Lung (tissue), 12 donors: ENCODE data around the gene BUB3. TPM values are rescaled to one million over a fixed set of nuclear protein-coding genes. Genes with fewer than 3 reads are reported as not detected.

Experiments used
- ATAC-seq: fragments of 200-7000 bp; cut with Tn5 transposase; one replicate; pipeline ENCODE4 v1.9.1; 2020; ENCODE audit warnings: moderate number of reproducible peaks; ENCODE audit not compliant: insufficient read depth, low FRiP score
- DNase-seq, 3 donors: peaks; one replicate each; pipeline ENCODE4 v3.0.0-alpha.2; 2013 to 2017
- H3K27ac ChIP-seq, 2 donors: one replicate each; pipeline ENCODE4 v1.5.1; 2013; ENCODE audit warnings: mild to moderate bottlenecking in 2 of 2, moderate library complexity in 2 of 2, control low read depth in 1 of 2, inconsistent platforms in 1 of 2, low read depth in 1 of 2, low read length in 1 of 2
- H3K27me3 ChIP-seq, 3 donors: one replicate each; pipeline ENCODE4 v1.5.1; 2013; ENCODE audit warnings: low read length in 2 of 3; ENCODE audit not compliant: control insufficient read depth in 3 of 3, insufficient read depth in 3 of 3
- H3K36me3 ChIP-seq, 4 donors: one replicate each; pipeline ENCODE4 v1.5.1; 2013; ENCODE audit warnings: low read length in 4 of 4, mild to moderate bottlenecking in 1 of 4, moderate library complexity in 1 of 4; ENCODE audit not compliant: control insufficient read depth in 4 of 4, insufficient read depth in 4 of 4
- H3K4me1 ChIP-seq, 5 donors: one replicate each; pipeline ENCODE4 v1.5.1; 2013; ENCODE audit warnings: low read length in 5 of 5, mild to moderate bottlenecking in 2 of 5, moderate library complexity in 1 of 5; ENCODE audit not compliant: control insufficient read depth in 5 of 5, insufficient read depth in 5 of 5
- H3K4me3 ChIP-seq: one replicate; pipeline ENCODE4 v1.5.1; 2013; ENCODE audit warnings: mild to moderate bottlenecking, control low read depth, moderate library complexity
- H3K9ac ChIP-seq, 2 donors: one replicate each; pipeline ENCODE4 v1.5.1; 2013; ENCODE audit warnings: low read length in 2 of 2, control low read depth in 1 of 2; ENCODE audit not compliant: insufficient read depth in 1 of 2
- H3K9me3 ChIP-seq, 4 donors: one replicate each; pipeline ENCODE4 v1.5.1; 2013; ENCODE audit warnings: low read length in 3 of 4, mild to moderate bottlenecking in 1 of 4, moderate library complexity in 1 of 4; ENCODE audit not compliant: control insufficient read depth in 4 of 4, insufficient read depth in 3 of 4
- CTCF ChIP-seq: IDR thresholded peaks from 2 replicates; pipeline ENCODE4 v1.5.1; 2012; ENCODE audit warnings: mild to moderate bottlenecking; ENCODE audit errors: control extremely low read depth, extremely low read depth
- WGBS, 2 donors: extraction: QIAGEN DNeasy Blood & Tissue Kit; methylation state at CpG; one replicate each; pipeline ENCODE4 v1.1.7; 2013; 5-methylcytosine and 5-hydroxymethylcytosine counted together
- polyA plus RNA-seq, 2 donors: library from polyadenylated mRNA; stranded (reverse); fragments of 200-250 nt; gene quantifications; one replicate each; pipeline ENCODE4 v1.2.1, GENCODE V29; 2013
- total RNA-seq, 2 donors: library from RNA; depleted of rRNA in 1 of 2; stranded (reverse); fragments of >200 nt in 1 of 2; gene quantifications; one replicate each; pipeline ENCODE4 v1.2.1, GENCODE V29; 2014 to 2021
- donor health status: control.
- donor health status: control.
- donor health status: Bipolar disorder and iron deficiency.
- donor health status: healthy.
- donor health status: DM: yes; HTN: yes; CAD: no.

The BUB3 gene
- total and polyA plus RNA-seq, 4 donors: 35.4 to 114 (median 64.1) TPM

- H3K9ac ChIP-seq: no peak overlapping the region
- no peak overlapping the region for H3K27ac ChIP-seq
- DNase-seq (no peak), ATAC-seq (no peak)
- no peaks in the 10 kb centered on the region for H3K36me3 ChIP-seq
- 2 to 3% methylated on average over 31 to 33 of the region's 33 CpGs for WGBS, 2 donors
- peaks cover 0 to 12% (median 4%) of the 10 kb centered on the region in 5 donors for H3K4me1 ChIP-seq
- peaks cover 5 to 97% (median 94%) of the 10 kb centered on the region in 3 donors for H3K27me3 ChIP-seq
- peaks cover 0 to 10% (median 0%) of the 10 kb centered on the region in 4 donors for H3K9me3 ChIP-seq
- H3K4me3 ChIP-seq: no peak overlapping the region
- no peak for TF ChIP-seq CTCF
Observed at GRCh38 chr10:123142701-123143161, 11.5 kb upstream of the BUB3 start.

- Histone ChIP-seq H3K36me3 (no peaks in the 10 kb centered on the region), H3K4me1 (peaks cover 0 to 14% (median 4%) of the 10 kb centered on the region in 5 donors), H3K9ac (no peak overlapping the region), H3K9me3 (peaks cover 0 to 10% (median 0%) of the 10 kb centered on the region in 4 donors), H3K4me3 (no peak overlapping the region), H3K27ac (no peak overlapping the region), H3K27me3 (peaks cover 10 to 96% (median 88%) of the 10 kb centered on the region in 3 donors)
- WGBS, 2 donors: 5 to 6% methylated on average over 33 of the region's 33 CpGs
- ATAC-seq: no peak
- no peak for TF ChIP-seq CTCF
- DNase-seq: no peak
Observed at GRCh38 chr10:123143162-123143824, 10.9 kb upstream of the BUB3 start.

GRCh38 chr10:123143825-123144168 is 10.4 kb upstream of the BUB3 start:
- Histone ChIP-seq H3K36me3 (no peaks in the 10 kb centered on the region), H3K9ac (no peak overlapping the region), H3K27ac (no peak overlapping the region), H3K4me1 (peaks cover 0 to 17% (median 4%) of the 10 kb centered on the region in 5 donors), H3K9me3 (peaks cover 0 to 12% (median 0%) of the 10 kb centered on the region in 4 donors), H3K27me3 (peaks cover 15 to 95% (median 85%) of the 10 kb centered on the region in 3 donors), H3K4me3 (no peak overlapping the region)
- no peak for TF ChIP-seq CTCF
- ATAC-seq (no peak), DNase-seq (no peak)
- WGBS, 2 donors: 9 to 11% methylated on average over 10 of the region's 10 CpGs
